Activated naive CD4-positive, alpha-beta T cell (primary cell): ENCODE measurements around the gene IZUMO4.
A peak's percentile ranks its signal among the peaks of the same experiment; 100 is the strongest.

Source experiments
- DNase-seq, 4 experiments: peaks; one replicate each; lab custom pipeline; 2025; lab: John Stamatoyannopoulos, UW

IZUMO4 gene

GRCh38 chr19:2059422-2060201 is 37.1 kb upstream of the IZUMO4 start:
- DNase-seq = no peak

GRCh38 chr19:2060884-2061494 is 35.7 kb upstream of the IZUMO4 start:
- peak in 1 of 4 experiments; percentile 62 for DNase-seq

- DNase-seq = peak; percentile 98 to 100 (median 99)
Measured at GRCh38 chr19:2061495-2062388, 35.0 kb upstream of the IZUMO4 start.

- no peak for DNase-seq
Measured at GRCh38 chr19:2062389-2062729, 34.4 kb upstream of the IZUMO4 start.

- DNase-seq = no peak
Measured at GRCh38 chr19:2062770-2063169, 33.9 kb upstream of the IZUMO4 start.

GRCh38 chr19:2063824-2064223 is 32.9 kb upstream of the IZUMO4 start:
- DNase-seq = no peak

- no peak for DNase-seq
Measured at GRCh38 chr19:2064395-2064787, 32.3 kb upstream of the IZUMO4 start.

GRCh38 chr19:2064788-2065524 is 31.8 kb upstream of the IZUMO4 start:
- DNase-seq = no peak

GRCh38 chr19:2070436-2070827 is 26.3 kb upstream of the IZUMO4 start:
- DNase-seq = no peak

- DNase-seq = no peak
Measured at GRCh38 chr19:2070986-2071673, 25.6 kb upstream of the IZUMO4 start.

GRCh38 chr19:2072757-2073551 is 23.8 kb upstream of the IZUMO4 start:
- no peak for DNase-seq

GRCh38 chr19:2076526-2076944 is 20.2 kb upstream of the IZUMO4 start:
- DNase-seq = no peak

GRCh38 chr19:2077398-2077797 is 19.3 kb upstream of the IZUMO4 start:
- no peak for DNase-seq

GRCh38 chr19:2077833-2078619 is 18.7 kb upstream of the IZUMO4 start:
- no peak for DNase-seq

- no peak for DNase-seq
Measured at GRCh38 chr19:2079076-2079864, 17.4 kb upstream of the IZUMO4 start.

GRCh38 chr19:2079865-2080301 is 16.8 kb upstream of the IZUMO4 start:
- no peak for DNase-seq

- DNase-seq = no peak
Measured at GRCh38 chr19:2080336-2080988, 16.3 kb upstream of the IZUMO4 start.
